ENCODE measurements around the gene RPL39L.
"Not testable (repeated sequence)": the region's sequence is repeated elsewhere in the genome, so short reads cannot be mapped to it uniquely, and the experiment has no call there.

Gene RPL39L

DNA sequence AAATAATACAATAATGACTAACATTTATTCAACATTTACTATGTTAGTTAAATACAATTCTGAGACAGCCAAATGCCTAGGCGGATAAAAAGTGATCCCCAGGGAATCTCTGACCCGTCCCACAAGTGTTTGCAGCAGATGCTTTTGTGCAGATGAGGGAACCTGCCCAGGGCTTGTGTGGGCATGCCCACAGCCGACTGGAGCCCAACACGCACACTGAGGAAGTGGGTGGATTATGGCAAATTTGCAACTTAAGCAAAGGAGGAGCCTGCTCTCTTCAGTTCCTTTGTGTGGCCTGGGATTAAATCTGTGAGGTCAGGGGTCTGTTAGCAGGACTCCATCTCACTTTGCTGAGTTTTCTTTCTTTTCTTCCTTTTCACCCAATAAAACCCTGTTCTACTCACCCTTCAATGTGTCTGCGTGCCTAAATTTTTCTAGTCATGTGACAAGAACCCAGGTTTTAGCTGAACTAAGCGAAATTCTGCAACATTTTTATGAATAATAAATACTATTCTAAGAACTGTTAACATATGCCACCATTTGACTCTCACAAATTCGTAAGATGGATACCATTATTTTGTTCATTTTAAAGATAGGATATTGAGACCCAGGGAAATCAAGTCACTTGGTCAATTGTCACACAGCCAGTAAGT lies 44.0 kb upstream of the RPL39L start:
- DNase-seq (ENCODE audit: insufficient read length, low spot score) (no peak), FAIRE-seq (no peak)
- TF ChIP-seq, protein P1, sequence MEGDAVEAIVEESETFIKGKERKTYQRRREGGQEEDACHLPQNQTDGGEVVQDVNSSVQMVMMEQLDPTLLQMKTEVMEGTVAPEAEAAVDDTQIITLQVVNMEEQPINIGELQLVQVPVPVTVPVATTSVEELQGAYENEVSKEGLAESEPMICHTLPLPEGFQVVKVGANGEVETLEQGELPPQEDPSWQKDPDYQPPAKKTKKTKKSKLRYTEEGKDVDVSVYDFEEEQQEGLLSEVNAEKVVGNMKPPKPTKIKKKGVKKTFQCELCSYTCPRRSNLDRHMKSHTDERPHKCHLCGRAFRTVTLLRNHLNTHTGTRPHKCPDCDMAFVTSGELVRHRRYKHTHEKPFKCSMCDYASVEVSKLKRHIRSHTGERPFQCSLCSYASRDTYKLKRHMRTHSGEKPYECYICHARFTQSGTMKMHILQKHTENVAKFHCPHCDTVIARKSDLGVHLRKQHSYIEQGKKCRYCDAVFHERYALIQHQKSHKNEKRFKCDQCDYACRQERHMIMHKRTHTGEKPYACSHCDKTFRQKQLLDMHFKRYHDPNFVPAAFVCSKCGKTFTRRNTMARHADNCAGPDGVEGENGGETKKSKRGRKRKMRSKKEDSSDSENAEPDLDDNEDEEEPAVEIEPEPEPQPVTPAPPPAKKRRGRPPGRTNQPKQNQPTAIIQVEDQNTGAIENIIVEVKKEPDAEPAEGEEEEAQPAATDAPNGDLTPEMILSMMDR (IDR thresholded peaks at IDR 0.05; ENCODE audit: insufficient read depth, missing control alignments): no peak

- FAIRE-seq: no peak
These were observed 42.3 kb upstream of the RPL39L start for GRCh38 chr3:187181454-187182170.

DNA sequence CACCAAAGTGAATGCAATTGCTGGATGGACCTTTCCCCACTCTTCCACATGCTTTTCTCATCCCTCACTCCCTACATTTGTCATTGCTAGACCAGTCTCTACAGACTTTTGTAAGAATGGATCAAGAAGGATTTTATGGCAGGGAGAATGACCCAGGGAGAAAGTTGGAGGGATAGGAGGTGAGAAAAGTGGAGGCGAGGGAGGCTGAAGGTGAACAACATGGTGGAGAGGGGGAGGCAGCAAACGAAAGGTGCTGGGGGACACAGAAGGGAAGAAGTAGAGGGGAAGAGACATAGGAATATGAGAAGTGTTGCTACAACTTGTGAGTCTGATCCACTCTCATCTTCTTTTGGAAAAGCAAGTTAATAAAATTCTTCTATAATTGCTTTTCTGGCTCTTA lies 33.6 kb upstream of the RPL39L start:
- TF ChIP-seq, protein P1 (IDR thresholded peaks at IDR 0.05; ENCODE audit: insufficient read depth, missing control alignments): no peak
- FAIRE-seq (no peak), DNase-seq (ENCODE audit: insufficient read length, low spot score) (no peak)

More at GRCh38 chr3:187181454-187182170, 42.3 kb upstream of the RPL39L start:
- TF ChIP-seq, protein P1 (IDR thresholded peaks at IDR 0.05; ENCODE audit: insufficient read depth, missing control alignments): no peak
- no peak for DNase-seq (ENCODE audit: insufficient read length, low spot score)

DNA sequence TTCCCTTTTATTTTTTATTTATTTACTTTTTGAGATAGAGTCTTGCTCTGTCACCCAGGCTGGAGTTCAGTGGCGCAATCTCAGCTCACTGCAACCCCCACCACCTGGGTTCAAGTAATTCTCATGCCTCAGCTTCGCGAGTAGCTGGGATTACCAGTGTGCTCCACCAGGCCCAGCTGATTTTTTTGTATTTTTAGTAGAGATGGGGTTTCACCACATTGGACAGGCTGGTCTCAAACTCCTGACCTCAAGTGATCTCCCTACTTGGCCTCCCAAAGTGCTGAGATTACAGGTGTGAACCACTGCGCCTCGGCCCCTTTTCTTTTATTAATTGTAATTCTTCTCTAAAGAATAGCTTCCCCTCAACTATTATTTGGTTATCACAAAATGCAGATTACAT lies 31.6 kb upstream of the RPL39L start:
- FAIRE-seq; DNase-seq (ENCODE audit: insufficient read length, low spot score): not testable (repeated sequence)

DNA sequence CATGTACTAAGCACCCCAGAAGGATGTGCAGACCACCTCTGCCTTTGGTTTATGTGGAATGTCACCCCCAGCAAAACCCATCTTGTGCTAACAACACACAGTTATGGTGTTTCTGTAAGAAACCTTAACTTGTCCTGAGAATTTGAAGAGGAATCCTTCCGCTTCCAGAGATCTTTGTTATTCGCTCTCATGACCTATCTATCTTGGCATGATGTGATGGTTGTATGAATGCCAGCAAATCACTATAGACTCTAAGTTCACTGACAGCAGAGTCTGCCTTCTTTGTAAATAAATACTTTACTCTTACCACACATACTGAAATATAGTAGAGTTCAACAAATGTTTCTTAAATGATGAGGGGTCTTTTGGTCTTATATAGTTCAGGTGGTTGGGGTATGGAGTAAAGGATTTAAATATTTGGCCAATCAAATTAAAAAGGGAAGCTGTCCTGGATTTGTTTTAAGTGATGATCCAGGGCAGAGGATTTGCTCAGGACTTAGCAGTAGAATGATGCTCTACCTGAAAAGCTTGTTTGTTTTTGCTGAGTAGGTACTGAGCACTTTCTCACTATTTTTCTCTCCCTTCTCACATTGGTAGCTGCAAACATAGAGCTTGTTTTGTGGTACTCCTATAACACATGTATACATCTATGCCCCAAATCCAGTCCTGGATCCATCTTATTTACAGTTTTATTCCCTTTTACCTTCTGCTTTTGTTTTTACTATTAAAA lies 30.1 kb upstream of the RPL39L start:
- FAIRE-seq (no peak), DNase-seq (ENCODE audit: insufficient read length, low spot score) (no peak)
- TF ChIP-seq, protein P1 (IDR thresholded peaks at IDR 0.05; ENCODE audit: insufficient read depth, missing control alignments): no peak

DNA sequence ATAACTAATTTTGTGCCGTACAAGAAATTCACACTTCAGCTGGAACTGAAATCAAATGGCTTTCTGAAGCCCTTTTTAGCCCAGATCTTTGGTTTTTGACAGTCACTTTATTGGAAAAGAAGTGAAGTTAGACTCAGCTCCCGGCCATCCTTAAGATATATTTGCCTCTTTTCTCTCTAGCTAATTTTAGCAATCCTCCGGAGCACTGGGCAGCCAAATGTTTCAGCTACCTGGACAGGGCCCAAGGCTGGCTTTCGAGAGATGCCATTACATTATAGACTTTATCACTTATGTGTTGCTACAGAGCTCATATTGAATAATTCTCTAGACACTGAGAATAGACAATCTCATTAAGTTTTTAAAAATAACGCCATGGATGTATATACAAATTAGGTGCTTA lies 28.5 kb upstream of the RPL39L start:
- FAIRE-seq (no peak), DNase-seq (ENCODE audit: insufficient read length, low spot score) (no peak)
- TF ChIP-seq, protein P1 (IDR thresholded peaks at IDR 0.05; ENCODE audit: insufficient read depth, missing control alignments): no peak

- FAIRE-seq (no peak), DNase-seq (ENCODE audit: insufficient read length, low spot score) (no peak)
- TF ChIP-seq, protein P1 (IDR thresholded peaks at IDR 0.05; ENCODE audit: insufficient read depth, missing control alignments): no peak
These were observed 27.5 kb upstream of the RPL39L start for GRCh38 chr3:187166750-187167149.

All from D721Med (cell line).